Measurements from ENCODE around the gene GPR42.

The GPR42 gene

GRCh38 chr19:35337097-35337983 lies 33.5 kb upstream of the GPR42 start:
- H3K27me3 Mint-ChIP-seq (ENCODE audit: low read depth, poor library complexity) = peaks cover 27% of the 10 kb centered on the region
- no peak for DNase-seq
- H3K36me3 Mint-ChIP-seq (ENCODE audit: low read depth) = no peaks in the 10 kb centered on the region
- no peak for TF ChIP-seq CTCF (IDR thresholded peaks at IDR 0.05)
- H3K4me1 Mint-ChIP-seq = peaks cover 47% of the 10 kb centered on the region
- H3K9me3 Mint-ChIP-seq = no peaks in the 10 kb centered on the region
- H3K27ac Mint-ChIP-seq = peak overlapping the region; percentile 86
- no peak overlapping the region for H3K4me3 Mint-ChIP-seq

GRCh38 chr19:35337984-35338296 lies 32.9 kb upstream of the GPR42 start:
- H3K4me1 Mint-ChIP-seq = peaks cover 50% of the 10 kb centered on the region
- H3K9me3 Mint-ChIP-seq = no peaks in the 10 kb centered on the region
- no peak for DNase-seq

GRCh38 chr19:35340431-35340830 lies 30.4 kb upstream of the GPR42 start:
- peaks cover 34% of the 10 kb centered on the region for H3K4me1 Mint-ChIP-seq
- DNase-seq = no peak

More at GRCh38 chr19:35337984-35338296, 32.9 kb upstream of the GPR42 start:
- no peak overlapping the region for H3K4me3 Mint-ChIP-seq
- TF ChIP-seq CTCF (IDR thresholded peaks at IDR 0.05) = no peak
- H3K27me3 Mint-ChIP-seq (ENCODE audit: low read depth, poor library complexity) = peaks cover 27% of the 10 kb centered on the region
- no peak overlapping the region for H3K27ac Mint-ChIP-seq
- no peaks in the 10 kb centered on the region for H3K36me3 Mint-ChIP-seq (ENCODE audit: low read depth)

GRCh38 chr19:35341006-35341405 lies 29.9 kb upstream of the GPR42 start:
- Mint-ChIP-seq H3K4me3 (no peak overlapping the region), H3K9me3 (no peaks in the 10 kb centered on the region), H3K4me1 (peaks cover 36% of the 10 kb centered on the region), H3K27me3 (ENCODE audit: low read depth, poor library complexity) (peaks cover 33% of the 10 kb centered on the region), H3K36me3 (ENCODE audit: low read depth) (no peaks in the 10 kb centered on the region), H3K27ac (peak overlapping the region; percentile 48)
- no peak for DNase-seq
- no peak for TF ChIP-seq CTCF (IDR thresholded peaks at IDR 0.05)

More at GRCh38 chr19:35340431-35340830, 30.4 kb upstream of the GPR42 start:
- Mint-ChIP-seq H3K9me3 (no peaks in the 10 kb centered on the region), H3K27ac (no peak overlapping the region), H3K36me3 (ENCODE audit: low read depth) (no peaks in the 10 kb centered on the region), H3K4me3 (no peak overlapping the region), H3K27me3 (ENCODE audit: low read depth, poor library complexity) (peaks cover 31% of the 10 kb centered on the region)
- TF ChIP-seq CTCF (IDR thresholded peaks at IDR 0.05) = no peak

GRCh38 chr19:35341565-35342225 lies 29.2 kb upstream of the GPR42 start:
- Mint-ChIP-seq H3K27ac (no peak overlapping the region), H3K4me3 (no peak overlapping the region), H3K36me3 (ENCODE audit: low read depth) (no peaks in the 10 kb centered on the region), H3K4me1 (peaks cover 36% of the 10 kb centered on the region), H3K27me3 (ENCODE audit: low read depth, poor library complexity) (peaks cover 38% of the 10 kb centered on the region), H3K9me3 (no peaks in the 10 kb centered on the region)
- DNase-seq = no peak
- no peak for TF ChIP-seq CTCF (IDR thresholded peaks at IDR 0.05)
